Measurements from ENCODE around the gene MCC.

DNA sequence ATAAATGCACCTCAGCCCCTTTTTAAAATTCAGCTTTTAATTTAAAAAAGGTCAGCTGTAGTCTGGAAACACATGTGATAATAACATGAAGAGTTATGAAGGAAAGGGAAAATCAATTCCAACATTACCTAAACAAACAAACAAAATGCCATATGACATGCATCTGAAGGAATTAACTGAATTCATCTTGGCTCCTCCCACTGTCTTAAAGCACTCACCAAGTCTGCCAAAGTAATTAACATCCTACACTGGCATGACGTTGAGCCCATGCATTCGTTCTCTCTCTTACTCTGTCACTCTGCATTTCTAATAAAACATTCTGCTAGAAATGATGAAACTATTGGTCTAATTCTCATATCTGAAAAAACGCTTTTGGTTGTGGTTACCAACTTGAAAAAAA is 91.2 kb downstream of the MCC start:
- TF ChIP-seq JUND (IDR thresholded peaks at IDR 0.05) (no peak), CTCF (IDR thresholded peaks at IDR 0.05; ENCODE audit: low read depth, low read length, missing input control) (no peak), EGR1 (IDR thresholded peaks at IDR 0.05; ENCODE audit: low read depth in 2 of 2) (no peak), TAF1 (conservative IDR thresholded peaks at IDR 0.05) (no peak), SP1 (IDR thresholded peaks at IDR 0.05) (no peak), RXRA (IDR thresholded peaks at IDR 0.05) (no peak), REST (IDR thresholded peaks at IDR 0.05) (no peak)

Measured in liver (tissue), 3 donors.